DND-41 (cell line): ENCODE results near the gene EDAR.

Source experiments
- ATAC-seq: fragments of 200-7000 bp; cut with Tn5 transposase; 3 replicates; pipeline ENCODE4 v1.9.1; 2021; ENCODE audit warnings: low read depth; ENCODE audit not compliant: insufficient read depth
- DNase-seq: peaks from one replicate; pipeline ENCODE4 v3.0.0-alpha.2; 2020
- H2AFZ ChIP-seq: 2 replicates; pipeline ENCODE4 v1.6.0; 2012; ENCODE audit warnings: low read depth, low read length
- H3K27ac ChIP-seq: 2 replicates; pipeline ENCODE4 v1.5.1; 2012; ENCODE audit warnings: low read length, inconsistent platforms
- H3K27me3 ChIP-seq: fragments of 200-600 bp; sonication (generic); 2 replicates; pipeline ENCODE4 v1.6.0; 2012; ENCODE audit warnings: low read length, mild to moderate bottlenecking, inconsistent platforms; ENCODE audit not compliant: insufficient read depth, poor library complexity
- H3K36me3 ChIP-seq: 2 replicates; pipeline ENCODE4 v1.5.1; 2012; ENCODE audit warnings: low read length, inconsistent platforms; ENCODE audit not compliant: insufficient read depth
- H3K4me1 ChIP-seq: 2 replicates; pipeline ENCODE4 v1.5.1; 2012; ENCODE audit warnings: mild to moderate bottlenecking, low read length; ENCODE audit not compliant: insufficient read depth
- H3K4me2 ChIP-seq: 2 replicates; pipeline ENCODE4 v1.6.0; 2012; ENCODE audit warnings: mild to moderate bottlenecking, moderate library complexity, low read length, inconsistent platforms; ENCODE audit not compliant: insufficient read depth
- H3K4me3 ChIP-seq, 2 experiments: fragments of 200-600 bp in 1 of 2; shearing (Covaris generic) in 1 of 2; 2 replicates each; pipeline ENCODE4 v1.5.1; 2012 to 2016; ENCODE audit warnings: inconsistent platforms in 2 of 2, low read length in 2 of 2, mild to moderate bottlenecking in 2 of 2, low read depth in 1 of 2, moderate library complexity in 1 of 2
- H3K79me2 ChIP-seq: 2 replicates; pipeline ENCODE4 v1.6.0; 2012; ENCODE audit warnings: low read length, inconsistent platforms; ENCODE audit not compliant: insufficient read depth
- H3K9ac ChIP-seq: 2 replicates; pipeline ENCODE4 v1.6.0; 2012; ENCODE audit warnings: low read depth, mild to moderate bottlenecking, inconsistent platforms, low read length, moderate library complexity
- H3K9me3 ChIP-seq: 2 replicates; pipeline ENCODE4 v1.5.1; 2012; ENCODE audit warnings: low read length, moderate library complexity, mild to moderate bottlenecking, inconsistent platforms; ENCODE audit not compliant: insufficient read depth, severe bottlenecking
- H4K20me1 ChIP-seq: 2 replicates; pipeline ENCODE4 v1.6.0; 2012; ENCODE audit warnings: low read length; ENCODE audit not compliant: insufficient read depth
- CTCF ChIP-seq: IDR thresholded peaks from 2 replicates; pipeline ENCODE4 v1.5.1; 2012; ENCODE audit warnings: borderline replicate concordance, low read length, moderate library complexity, mild to moderate bottlenecking; ENCODE audit not compliant: poor library complexity, severe bottlenecking; ENCODE audit errors: extremely low read depth
- EZH2 ChIP-seq: IDR thresholded peaks from 3 replicates; pipeline ENCODE4 v1.6.1; 2012; ENCODE audit warnings: borderline replicate concordance, low read depth, mild to moderate bottlenecking, moderate library complexity, low read length, inconsistent platforms; ENCODE audit not compliant: severe bottlenecking

Gene EDAR

GRCh38 chr2:108993095-108993937, 4.3 kb upstream of the EDAR start:
- no peak overlapping the region for H2AFZ ChIP-seq
- no peak overlapping the region for H3K4me3 ChIP-seq
- H3K36me3 ChIP-seq, result no peaks in the 10 kb centered on the region
- no peak for TF ChIP-seq CTCF
- no peak for TF ChIP-seq EZH2
- H4K20me1 ChIP-seq, result no peaks in the 10 kb centered on the region
- no peak for ATAC-seq
- H3K4me1 ChIP-seq, result no peaks in the 10 kb centered on the region
- H3K9me3 ChIP-seq, result no peaks in the 10 kb centered on the region
- no peaks in the 10 kb centered on the region for H3K27me3 ChIP-seq
- H3K4me2 ChIP-seq, result no peak overlapping the region
- no peaks in the 10 kb centered on the region for H3K79me2 ChIP-seq
- no peak overlapping the region for H3K27ac ChIP-seq
- no peak overlapping the region for H3K9ac ChIP-seq
- DNase-seq, result no peak

GRCh38 chr2:108988076-108988795, 784 bp downstream of the EDAR start:
- H3K9ac ChIP-seq, result no peak overlapping the region
- H3K79me2 ChIP-seq, result no peaks in the 10 kb centered on the region
- no peaks in the 10 kb centered on the region for H3K4me1 ChIP-seq
- H3K27ac ChIP-seq, result no peak overlapping the region
- H3K4me3 ChIP-seq, result no peak overlapping the region
- H3K27me3 ChIP-seq, result no peaks in the 10 kb centered on the region
- H2AFZ ChIP-seq, result no peak overlapping the region
- ATAC-seq, result no peak
- no peak for DNase-seq
- H3K36me3 ChIP-seq, result no peaks in the 10 kb centered on the region
- no peaks in the 10 kb centered on the region for H4K20me1 ChIP-seq
- no peaks in the 10 kb centered on the region for H3K9me3 ChIP-seq
- TF ChIP-seq CTCF (no peak), EZH2 (no peak)
- no peak overlapping the region for H3K4me2 ChIP-seq

- H3K4me2 ChIP-seq, result no peak overlapping the region
- H3K4me3 ChIP-seq, result no peak overlapping the region
- no peaks in the 10 kb centered on the region for H4K20me1 ChIP-seq
- H3K27ac ChIP-seq, result no peak overlapping the region
- no peak overlapping the region for H3K9ac ChIP-seq
- no peaks in the 10 kb centered on the region for H3K36me3 ChIP-seq
- H3K79me2 ChIP-seq, result no peaks in the 10 kb centered on the region
- H3K4me1 ChIP-seq, result no peaks in the 10 kb centered on the region
- TF ChIP-seq CTCF (no peak), EZH2 (no peak)
- H2AFZ ChIP-seq, result no peak overlapping the region
- DNase-seq, result no peak
- ATAC-seq, result no peak
- no peaks in the 10 kb centered on the region for H3K9me3 ChIP-seq
- peaks cover 3% of the 10 kb centered on the region for H3K27me3 ChIP-seq
Measured at GRCh38 chr2:108986916-108987510, 2.0 kb downstream of the EDAR start.
